ENCODE results near the gene IFNL3. TPM values are rescaled to one million over a fixed set of nuclear protein-coding genes. Genes with fewer than 3 reads are reported as not detected.

Gene IFNL3
- total RNA-seq, 1 experiment from 2014 or later, result not detected

- intact Hi-C loops (cut with micrococcal nuclease; ENCODE audit: unreplicated experiment), result no loop called here
- no peak overlapping the region for H3K27ac Mint-ChIP-seq (ENCODE audit: unreplicated experiment)
- CTCF ChIA-PET, result no interaction called here
- no peaks in the 10 kb centered on the region for H3K4me1 Mint-ChIP-seq (ENCODE audit: low read depth, unreplicated experiment)
- no peaks in the 10 kb centered on the region for H3K36me3 Mint-ChIP-seq (ENCODE audit: insufficient read depth, unreplicated experiment)
- no TSS peak for BruUV-seq (replicated peaks)
- H3K9me3 Mint-ChIP-seq (ENCODE audit: low read depth, unreplicated experiment), result no peaks in the 10 kb centered on the region
- DNase-seq, result no peak
- H3K27me3 Mint-ChIP-seq (ENCODE audit: unreplicated experiment), result peaks cover 22% of the 10 kb centered on the region
- H3K4me3 Mint-ChIP-seq (ENCODE audit: low read depth, unreplicated experiment), result no peak overlapping the region
- TF ChIP-seq CTCF (IDR thresholded peaks at IDR 0.05; ENCODE audit: unreplicated experiment), result no peak
These were observed 37.4 kb downstream of the IFNL3 start for GRCh38 chr19:39207293-39207836.

GRCh38 chr19:39206122-39206521, 38.7 kb downstream of the IFNL3 start:
- H3K27me3 Mint-ChIP-seq (ENCODE audit: unreplicated experiment), result peaks cover 28% of the 10 kb centered on the region
- H3K4me1 Mint-ChIP-seq (ENCODE audit: low read depth, unreplicated experiment), result no peaks in the 10 kb centered on the region
- no peak for DNase-seq
- no peaks in the 10 kb centered on the region for H3K9me3 Mint-ChIP-seq (ENCODE audit: low read depth, unreplicated experiment)
- no peaks in the 10 kb centered on the region for H3K36me3 Mint-ChIP-seq (ENCODE audit: insufficient read depth, unreplicated experiment)
- no peak overlapping the region for H3K4me3 Mint-ChIP-seq (ENCODE audit: low read depth, unreplicated experiment)
- BruUV-seq (replicated peaks), result no TSS peak
- CTCF ChIA-PET, result no interaction called here
- intact Hi-C loops (cut with micrococcal nuclease; ENCODE audit: unreplicated experiment), result no loop called here
- H3K27ac Mint-ChIP-seq (ENCODE audit: unreplicated experiment), result no peak overlapping the region
- TF ChIP-seq CTCF (IDR thresholded peaks at IDR 0.05; ENCODE audit: unreplicated experiment), result no peak

GRCh38 chr19:39205449-39205764, 39.4 kb downstream of the IFNL3 start:
- Mint-ChIP-seq H3K27ac (ENCODE audit: unreplicated experiment) (no peak overlapping the region), H3K9me3 (ENCODE audit: low read depth, unreplicated experiment) (no peaks in the 10 kb centered on the region), H3K36me3 (ENCODE audit: insufficient read depth, unreplicated experiment) (no peaks in the 10 kb centered on the region), H3K4me1 (ENCODE audit: low read depth, unreplicated experiment) (no peaks in the 10 kb centered on the region), H3K27me3 (ENCODE audit: unreplicated experiment) (peaks cover 35% of the 10 kb centered on the region), H3K4me3 (ENCODE audit: low read depth, unreplicated experiment) (no peak overlapping the region)
- DNase-seq, result no peak
- no peak for TF ChIP-seq CTCF (IDR thresholded peaks at IDR 0.05; ENCODE audit: unreplicated experiment)
- intact Hi-C loops (cut with micrococcal nuclease; ENCODE audit: unreplicated experiment), result no loop called here
- no TSS peak for BruUV-seq (replicated peaks)
- CTCF ChIA-PET, result no interaction called here

- intact Hi-C loops (cut with micrococcal nuclease; ENCODE audit: unreplicated experiment), result no loop called here
- no peaks in the 10 kb centered on the region for H3K9me3 Mint-ChIP-seq (ENCODE audit: low read depth, unreplicated experiment)
- no TSS peak for BruUV-seq (replicated peaks)
- no peak within 1 kb of the TSS for H3K27ac Mint-ChIP-seq (ENCODE audit: unreplicated experiment)
- DNase-seq, result no peak
- CTCF ChIA-PET, result interaction anchor here (1.2 kb wide), 1 partner anchor 8 kb away, joined by 6 read pairs; no protein-coding TSS in a partner anchor
- H3K36me3 Mint-ChIP-seq (ENCODE audit: insufficient read depth, unreplicated experiment), result no peaks in the 10 kb centered on the region
- no peak within 1 kb of the TSS for H3K4me3 Mint-ChIP-seq (ENCODE audit: low read depth, unreplicated experiment)
- TF ChIP-seq CTCF (IDR thresholded peaks at IDR 0.05; ENCODE audit: unreplicated experiment), result no peak
- peaks cover 31% of the 10 kb centered on the region for H3K27me3 Mint-ChIP-seq (ENCODE audit: unreplicated experiment)
- H3K4me1 Mint-ChIP-seq (ENCODE audit: low read depth, unreplicated experiment), result no peaks in the 10 kb centered on the region
These were observed 41.1 kb downstream of the IFNL3 start, which contains the start of gene SYCN for GRCh38 chr19:39203372-39204341. TSS of gene SYCN (minus strand) at chr19:39204263. CDS start at chr19:39204254, 9 bp downstream.
